Measurements from ENCODE around the gene TEX29.

DNA sequence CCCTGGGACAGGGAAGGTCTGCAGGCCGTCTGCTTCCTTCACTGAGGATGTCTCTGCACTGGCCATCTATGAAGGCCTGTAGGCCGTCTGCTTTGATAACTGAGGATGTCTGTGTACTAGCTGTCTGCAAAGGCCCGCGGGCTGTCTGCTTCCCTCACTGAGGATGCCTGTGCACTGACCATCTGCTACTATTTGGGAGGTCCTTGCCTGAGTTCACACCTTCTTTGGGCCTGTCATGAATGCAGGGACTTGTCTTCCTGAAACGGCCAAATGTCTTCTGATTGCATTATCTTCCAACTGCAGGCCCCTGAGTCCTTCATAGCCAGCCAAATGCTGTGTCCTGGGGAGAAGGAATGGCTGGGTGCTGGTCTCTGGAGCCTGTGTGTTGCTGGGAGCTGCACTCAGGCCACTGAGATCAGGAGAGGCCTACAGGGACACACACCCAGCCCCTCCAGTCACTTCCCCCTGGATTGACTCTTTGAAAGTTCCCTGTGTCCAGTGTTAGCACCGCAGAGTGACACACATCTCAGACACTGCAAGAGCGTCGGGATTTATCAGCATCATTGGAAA, 72.9 kb downstream of the TEX29 start:
- TF ChIP-seq, protein P1, sequence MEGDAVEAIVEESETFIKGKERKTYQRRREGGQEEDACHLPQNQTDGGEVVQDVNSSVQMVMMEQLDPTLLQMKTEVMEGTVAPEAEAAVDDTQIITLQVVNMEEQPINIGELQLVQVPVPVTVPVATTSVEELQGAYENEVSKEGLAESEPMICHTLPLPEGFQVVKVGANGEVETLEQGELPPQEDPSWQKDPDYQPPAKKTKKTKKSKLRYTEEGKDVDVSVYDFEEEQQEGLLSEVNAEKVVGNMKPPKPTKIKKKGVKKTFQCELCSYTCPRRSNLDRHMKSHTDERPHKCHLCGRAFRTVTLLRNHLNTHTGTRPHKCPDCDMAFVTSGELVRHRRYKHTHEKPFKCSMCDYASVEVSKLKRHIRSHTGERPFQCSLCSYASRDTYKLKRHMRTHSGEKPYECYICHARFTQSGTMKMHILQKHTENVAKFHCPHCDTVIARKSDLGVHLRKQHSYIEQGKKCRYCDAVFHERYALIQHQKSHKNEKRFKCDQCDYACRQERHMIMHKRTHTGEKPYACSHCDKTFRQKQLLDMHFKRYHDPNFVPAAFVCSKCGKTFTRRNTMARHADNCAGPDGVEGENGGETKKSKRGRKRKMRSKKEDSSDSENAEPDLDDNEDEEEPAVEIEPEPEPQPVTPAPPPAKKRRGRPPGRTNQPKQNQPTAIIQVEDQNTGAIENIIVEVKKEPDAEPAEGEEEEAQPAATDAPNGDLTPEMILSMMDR (conservative IDR thresholded peaks at IDR 0.05; ENCODE audit: low read length) = no peak
- no peak for TF ChIP-seq EZH2phosphoT487 (IDR thresholded peaks at IDR 0.05; ENCODE audit: borderline replicate concordance)
